GM19455 (cell line): ENCODE data around the gene ISCU.
"Not testable (repeated sequence)": the region's sequence is repeated elsewhere in the genome, so short reads cannot be mapped to it uniquely, and the experiment has no call there.

ENCODE experiments used
- ATAC-seq: cut with Tn5 transposase; IDR thresholded peaks from one replicate; pipeline ENCODE4 v1.9.1; 2021; ENCODE audit not compliant: unreplicated experiment

Gene ISCU

GRCh38 chr12:108568338-108569154 is 6.2 kb downstream of the ISCU start:
- ATAC-seq, result peak; percentile 80

- no peak for ATAC-seq
Observed at GRCh38 chr12:108570743-108571608, 8.6 kb downstream of the ISCU start.

GRCh38 chr12:108571609-108572165 is 9.3 kb downstream of the ISCU start:
- no peak for ATAC-seq

- ATAC-seq, result no peak
Observed at GRCh38 chr12:108572166-108572790, 9.9 kb downstream of the ISCU start.

DNA sequence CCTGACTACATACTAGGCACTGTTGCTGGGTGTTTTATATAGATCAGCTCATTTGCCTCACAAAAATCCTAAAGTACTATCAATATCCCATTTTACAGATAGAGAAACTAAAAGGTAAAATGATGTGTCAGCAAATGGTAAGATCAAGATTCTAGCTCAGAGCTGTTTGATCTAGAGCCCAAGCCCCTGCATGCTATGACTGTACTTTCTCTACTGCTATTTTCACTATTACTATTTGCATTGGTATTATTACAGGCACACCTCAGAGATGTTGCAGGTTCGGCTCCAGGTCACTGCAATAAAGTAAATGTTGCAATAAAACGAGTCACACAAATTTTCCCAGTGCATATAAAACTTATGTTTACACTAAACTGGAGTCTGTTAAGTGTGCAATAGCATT is 10.9 kb downstream of the ISCU start:
- no peak for ATAC-seq

DNA sequence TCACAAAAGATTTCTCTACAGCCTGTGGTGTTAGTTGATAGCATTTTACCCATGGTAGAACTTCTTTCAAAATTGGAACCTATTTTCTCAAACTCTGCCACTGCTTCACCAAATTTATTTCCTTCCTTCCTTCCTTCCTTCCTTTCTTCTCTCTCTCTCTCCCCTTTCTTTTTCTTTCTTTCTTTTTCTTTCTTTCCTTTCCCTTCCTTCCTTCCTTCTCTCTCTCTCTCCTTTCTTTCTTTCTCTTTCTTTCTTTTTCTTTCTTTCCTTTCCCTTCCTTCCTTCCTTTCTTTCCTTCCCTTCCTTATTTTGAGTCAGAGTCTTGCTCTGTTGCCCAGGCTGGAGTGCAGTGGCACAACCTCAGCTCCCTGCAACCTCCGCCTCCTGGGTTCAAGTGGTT is 11.9 kb downstream of the ISCU start:
- not testable (repeated sequence) for ATAC-seq

DNA sequence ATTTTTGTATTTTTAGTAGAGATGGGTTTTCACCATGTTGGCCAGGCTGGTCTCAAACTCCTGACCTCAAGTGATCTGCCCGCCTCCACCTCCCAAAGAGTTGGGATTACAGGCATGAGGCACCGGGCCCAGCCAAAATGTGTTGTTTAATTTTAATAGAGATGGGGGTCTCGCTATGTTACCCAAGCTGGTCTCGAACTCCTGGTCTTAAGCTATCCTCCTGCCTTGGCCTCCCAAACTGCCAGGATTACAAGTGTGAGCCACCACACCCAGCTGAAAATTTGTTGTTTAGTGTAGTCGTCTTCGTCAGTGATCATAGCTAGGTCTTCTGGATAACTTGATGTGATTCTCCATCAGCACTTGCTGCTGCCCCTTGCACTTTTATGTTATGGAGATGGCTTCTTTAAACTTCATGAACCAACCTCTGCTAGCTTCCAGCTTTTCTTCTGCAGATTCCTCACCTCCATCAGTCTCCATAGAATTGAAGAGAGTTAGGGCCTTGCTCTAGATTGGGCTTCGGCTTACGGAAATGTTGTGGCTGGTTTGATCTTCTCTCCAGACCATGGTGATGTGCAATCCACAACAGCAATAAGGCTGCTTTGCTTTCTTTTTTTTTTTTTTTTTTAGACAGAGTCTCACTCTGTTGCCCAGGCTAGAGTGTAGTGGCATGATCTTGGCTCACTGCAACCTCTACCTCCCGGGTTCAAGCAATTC is 13.0 kb downstream of the ISCU start:
- no peak for ATAC-seq

GRCh38 chr12:108576660-108577234 is 14.4 kb downstream of the ISCU start:
- no peak for ATAC-seq

DNA sequence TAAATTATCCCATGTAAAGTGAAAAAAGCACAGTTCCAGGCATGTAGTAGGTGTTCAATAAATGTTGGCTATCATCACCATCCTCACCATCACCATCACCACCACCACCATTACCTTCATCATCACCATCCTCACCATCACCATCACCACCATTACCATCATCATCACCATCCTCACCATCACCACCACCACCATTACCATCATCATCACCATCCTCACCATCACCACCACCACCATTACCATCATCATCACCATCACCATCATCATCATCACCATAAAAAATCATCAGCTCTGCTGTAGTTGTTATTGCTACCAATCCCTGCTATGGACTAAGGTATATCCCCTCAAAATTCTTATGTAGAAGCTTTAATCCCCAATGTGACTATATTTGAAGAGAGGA is 15.1 kb downstream of the ISCU start:
- ATAC-seq, result no peak

DNA sequence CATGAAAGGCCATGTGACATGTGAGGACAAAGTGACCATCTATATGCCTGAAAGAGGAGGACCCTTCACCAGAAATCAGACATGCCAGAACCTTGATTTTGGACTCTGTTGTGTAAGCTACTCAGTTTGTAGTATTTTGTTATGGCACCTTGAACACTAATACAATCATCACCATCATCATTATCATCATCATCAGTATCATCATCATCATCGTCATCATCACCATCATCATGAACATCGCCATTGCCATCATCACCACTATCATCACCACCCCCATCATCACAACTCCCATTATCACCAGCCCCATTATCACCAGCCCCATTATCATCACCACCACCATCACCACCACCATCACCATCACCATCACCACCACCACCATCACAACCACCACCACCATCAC is 15.9 kb downstream of the ISCU start:
- no peak for ATAC-seq

DNA sequence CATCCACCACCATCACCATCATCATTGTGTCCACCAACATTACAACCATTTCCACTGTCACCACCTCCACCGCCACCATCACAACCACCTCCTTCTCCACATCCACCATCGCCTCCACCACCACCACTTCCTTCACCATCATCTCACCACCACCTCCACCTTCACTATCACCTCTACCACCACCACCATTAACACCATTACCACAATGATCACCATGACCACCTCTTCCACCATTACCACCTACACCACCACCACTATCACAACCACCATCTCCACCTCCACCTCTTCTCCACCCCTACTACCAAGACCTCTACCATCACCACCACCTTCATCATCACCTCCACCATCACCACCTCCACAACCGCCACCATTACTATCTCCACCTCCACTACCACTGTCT is 16.4 kb downstream of the ISCU start:
- ATAC-seq, result no peak

GRCh38 chr12:108580531-108580930 is 18.1 kb downstream of the ISCU start:
- no peak for ATAC-seq

- ATAC-seq, result no peak
Observed at GRCh38 chr12:108581311-108582227, 19.2 kb downstream of the ISCU start.

- ATAC-seq, result no peak
Observed at GRCh38 chr12:108582509-108582908, 20.1 kb downstream of the ISCU start.

- ATAC-seq, result no peak
Observed at GRCh38 chr12:108582978-108583770, 20.8 kb downstream of the ISCU start.

DNA sequence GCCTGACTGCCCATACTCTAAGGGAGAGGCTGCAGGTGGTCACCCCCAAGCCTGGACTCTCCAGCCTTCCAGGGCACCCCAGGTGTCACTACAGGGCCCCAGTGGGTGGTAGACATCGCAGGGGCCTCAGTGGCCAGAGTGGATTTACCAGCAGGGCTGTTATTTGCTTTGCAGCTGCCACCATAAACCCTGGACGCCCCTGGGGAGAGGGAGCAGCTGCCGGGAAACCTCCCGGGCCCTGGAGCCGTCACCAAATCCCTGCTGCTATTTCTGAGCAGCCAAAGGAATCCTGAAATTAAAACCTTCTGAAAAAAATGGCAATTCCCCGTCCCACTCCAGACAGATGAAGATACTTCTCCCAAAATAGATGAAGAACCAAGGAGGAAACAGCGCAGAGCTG is 21.6 kb downstream of the ISCU start:
- no peak for ATAC-seq

DNA sequence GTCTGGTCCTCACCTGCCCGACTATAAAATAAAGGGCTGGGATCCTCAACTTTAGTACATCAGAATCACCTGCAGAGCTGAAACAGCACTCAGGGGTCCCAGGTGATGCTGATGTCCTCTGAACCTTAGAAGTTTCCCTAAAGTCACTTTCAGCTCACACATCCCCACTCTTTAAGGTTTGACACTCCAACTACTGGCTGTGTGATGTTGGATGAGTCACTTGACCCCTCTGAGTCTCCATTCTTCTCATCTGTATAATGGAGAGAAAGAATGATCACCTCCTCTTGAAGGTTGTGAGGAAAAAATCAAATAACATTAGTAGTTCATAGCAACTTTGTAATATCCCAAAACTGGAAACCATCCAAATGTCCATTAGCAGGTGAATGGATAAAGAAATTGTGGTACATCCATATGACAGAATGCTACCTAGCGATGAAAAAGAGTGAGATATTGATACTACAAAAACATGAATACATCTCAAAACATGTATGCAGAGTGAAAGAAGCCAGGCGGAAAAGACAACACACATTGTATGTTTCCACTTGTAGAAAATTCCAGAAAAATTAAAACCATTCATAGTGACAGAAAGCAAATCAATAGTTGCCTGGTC is 22.2 kb downstream of the ISCU start:
- ATAC-seq, result no peak

- ATAC-seq, result no peak
Observed at GRCh38 chr12:108585864-108586263, 23.5 kb downstream of the ISCU start.
